ENCODE data around the gene SUGCT. TPM values are rescaled to one million over a fixed set of nuclear protein-coding genes. Genes with fewer than 3 reads are reported as not detected.

Gene SUGCT
- total and polyA plus RNA-seq, 10 donors = 1.4 to 13.6 (median 2.5) TPM

DNA sequence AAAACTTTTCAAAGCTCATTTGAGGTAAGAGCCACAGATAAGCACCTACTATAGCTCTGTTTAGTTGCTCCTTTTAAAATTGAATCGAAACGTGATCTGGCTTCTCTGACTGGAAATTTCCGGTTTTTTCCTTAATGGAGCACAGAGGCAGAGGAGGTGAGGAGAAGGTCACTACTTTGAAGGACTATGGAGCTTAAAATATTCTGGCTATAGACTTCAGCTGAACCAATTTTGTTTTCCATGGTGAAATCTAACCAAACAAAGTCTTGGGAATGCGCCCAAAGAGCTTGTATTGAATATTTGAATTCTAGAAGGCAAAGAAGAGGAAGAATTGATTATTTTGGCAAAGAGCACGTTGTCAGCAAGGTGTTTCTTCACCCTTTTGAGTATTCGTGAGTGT, 711.1 kb downstream of the SUGCT start:
- intact Hi-C loops (cut with DNase I; ENCODE audit: low total_unique reads) = no loop called here
- DNase-seq = no peak
- H3K27me3 ChIP-seq (replicated peaks in 1 of 7) = no peaks in the 10 kb centered on the region
- H3K4me1 ChIP-seq = no peaks in the 10 kb centered on the region
- WGBS, 5 donors = 45 to 86% (median 69%) methylated on average over 6 of the region's 6 CpGs
- H3K4me3 ChIP-seq = no peak overlapping the region
- TF ChIP-seq POLR2A (IDR thresholded peaks at IDR 0.05) (no peak), POLR2AphosphoS5 (IDR thresholded peaks at IDR 0.05) (no peak), CTCF (IDR thresholded peaks at IDR 0.05 in 8 of 11, conservative IDR thresholded peaks at IDR 0.05 in 3 of 11) (no peak)
- peaks cover 0 to 14% (median 0%) of the 10 kb centered on the region in 8 donors for H3K9me3 ChIP-seq
- no peak overlapping the region for H3K27ac ChIP-seq
- no peaks in the 10 kb centered on the region for H3K36me3 ChIP-seq

DNA sequence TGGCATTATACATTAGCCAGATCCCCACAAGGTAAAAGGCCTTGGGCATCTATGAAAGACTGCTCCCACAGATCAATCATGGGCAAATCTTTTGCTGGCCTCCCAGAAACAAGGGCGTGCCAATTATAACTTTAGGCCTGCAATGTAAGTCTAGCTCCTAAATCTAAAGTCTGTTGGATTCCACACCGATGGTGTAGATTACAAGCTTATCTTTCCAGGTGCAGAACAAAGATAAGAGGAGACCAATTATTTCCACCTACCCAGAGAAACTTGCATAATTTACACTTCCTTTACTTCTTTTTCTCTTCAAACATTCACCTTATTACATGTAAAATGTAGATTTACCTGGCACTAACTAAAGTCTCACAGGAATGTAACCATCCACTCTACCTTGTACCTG, 713.1 kb downstream of the SUGCT start:
- intact Hi-C loops (cut with DNase I; ENCODE audit: low total_unique reads) = no loop called here
- Histone ChIP-seq H3K9me3 (peaks cover 0 to 13% (median 0%) of the 10 kb centered on the region in 8 donors), H3K36me3 (no peaks in the 10 kb centered on the region), H3K4me3 (no peak overlapping the region), H3K4me1 (no peaks in the 10 kb centered on the region), H3K27me3 (replicated peaks in 1 of 7) (no peaks in the 10 kb centered on the region), H3K27ac (no peak overlapping the region)
- TF ChIP-seq POLR2AphosphoS5 (IDR thresholded peaks at IDR 0.05) = no peak
- no peak for TF ChIP-seq POLR2A (IDR thresholded peaks at IDR 0.05)
- TF ChIP-seq CTCF (IDR thresholded peaks at IDR 0.05 in 8 of 11, conservative IDR thresholded peaks at IDR 0.05 in 3 of 11) = no peak
- DNase-seq = no peak
- 35 to 76% (median 55%) methylated on average over 2 of the region's 2 CpGs for WGBS, 5 donors

GRCh38 chr7:40848541-40849221, 713.9 kb downstream of the SUGCT start:
- intact Hi-C loops (cut with DNase I; ENCODE audit: low total_unique reads) = no loop called here
- 86 to 98% (median 90%) methylated on average over 3 of the region's 3 CpGs for WGBS, 5 donors

More at GRCh38 chr7:40848541-40849221, 713.9 kb downstream of the SUGCT start:
- TF ChIP-seq POLR2AphosphoS5 (IDR thresholded peaks at IDR 0.05) (no peak), POLR2A (IDR thresholded peaks at IDR 0.05) (no peak), CTCF (IDR thresholded peaks at IDR 0.05 in 8 of 11, conservative IDR thresholded peaks at IDR 0.05 in 3 of 11) (no peak)
- Histone ChIP-seq H3K4me1 (no peaks in the 10 kb centered on the region), H3K4me3 (no peak overlapping the region), H3K27ac (no peak overlapping the region), H3K9me3 (peaks cover 0 to 11% (median 0%) of the 10 kb centered on the region in 8 donors), H3K36me3 (no peaks in the 10 kb centered on the region), H3K27me3 (replicated peaks in 1 of 7) (no peaks in the 10 kb centered on the region)
- no peak for DNase-seq
